GM18499 (cell line): Measurements from ENCODE around the gene TBXAS1.

Source experiments
- ATAC-seq: cut with Tn5 transposase; IDR thresholded peaks from one replicate; pipeline ENCODE4 v1.9.1; 2021; ENCODE audit warnings: moderate number of reproducible peaks; ENCODE audit not compliant: insufficient read depth, unreplicated experiment

TBXAS1 gene

GRCh38 chr7:139853506-139854123 is 24.6 kb downstream of the TBXAS1 start:
- ATAC-seq = no peak

- no peak for ATAC-seq
Measured at GRCh38 chr7:139854124-139854511, 25.1 kb downstream of the TBXAS1 start.

- no peak for ATAC-seq
Measured at GRCh38 chr7:139854803-139855497, 25.9 kb downstream of the TBXAS1 start.

- peak; percentile 63 for ATAC-seq
Measured at GRCh38 chr7:139855498-139856270, 26.6 kb downstream of the TBXAS1 start.

- ATAC-seq = no peak
Measured at GRCh38 chr7:139857791-139858190, 28.7 kb downstream of the TBXAS1 start.

- ATAC-seq = no peak
Measured at GRCh38 chr7:139860090-139860775, 31.2 kb downstream of the TBXAS1 start.

GRCh38 chr7:139861803-139862202 is 32.7 kb downstream of the TBXAS1 start:
- ATAC-seq = no peak

- ATAC-seq = no peak
Measured at GRCh38 chr7:139866047-139866837, 37.2 kb downstream of the TBXAS1 start.

- ATAC-seq = no peak
Measured at GRCh38 chr7:139867847-139868246, 38.8 kb downstream of the TBXAS1 start.

GRCh38 chr7:139869886-139870285 is 40.8 kb downstream of the TBXAS1 start:
- no peak for ATAC-seq

- ATAC-seq = no peak
Measured at GRCh38 chr7:139870380-139870779, 41.3 kb downstream of the TBXAS1 start.

- ATAC-seq = no peak
Measured at GRCh38 chr7:139871331-139871730, 42.3 kb downstream of the TBXAS1 start.

GRCh38 chr7:139871820-139872219 is 42.8 kb downstream of the TBXAS1 start:
- ATAC-seq = no peak

- no peak for ATAC-seq
Measured at GRCh38 chr7:139873593-139874301, 44.7 kb downstream of the TBXAS1 start.

GRCh38 chr7:139874302-139874629 is 45.2 kb downstream of the TBXAS1 start:
- ATAC-seq = no peak

- ATAC-seq = no peak
Measured at GRCh38 chr7:139875821-139876241, 46.8 kb downstream of the TBXAS1 start.

GRCh38 chr7:139876622-139877283 is 47.7 kb downstream of the TBXAS1 start:
- no peak for ATAC-seq

GRCh38 chr7:139883814-139884213 is 54.8 kb downstream of the TBXAS1 start:
- no peak for ATAC-seq

GRCh38 chr7:139884441-139884840 is 55.4 kb downstream of the TBXAS1 start:
- no peak for ATAC-seq
